Adrenal gland (tissue), 12 donors: ENCODE data around the gene IPO13. TPM values are rescaled to one million over a fixed set of nuclear protein-coding genes. Genes with fewer than 3 reads are reported as not detected.

Source experiments
- DNase-seq, 7 donors: peaks; one replicate each; pipeline ENCODE4 v3.0.0-alpha.2; 2019 to 2020
- H3K27ac ChIP-seq, 5 donors: fragments of 200-600 bp; sonication (generic) in 4 of 5; 1 replicate in 3 of 5; 2 replicates in 2 of 5; pipeline versions ENCODE4 v1.5.1 to v1.8.0; 2016 to 2020; ENCODE audit warnings: mild to moderate bottlenecking in 1 of 5
- H3K27me3 ChIP-seq: fragments of 200-600 bp; 2 replicates; pipeline ENCODE4 v1.8.0; 2021
- H3K36me3 ChIP-seq, 2 donors: fragments of 200-600 bp; replicated peaks in 1 of 2; 1 replicate in 1 of 2; 2 replicates in 1 of 2; pipeline versions ENCODE4 v1.5.1 to v1.8.0; 2018 to 2022
- H3K4me1 ChIP-seq, 2 donors: fragments of 200-600 bp; replicated peaks in 1 of 2; 1 replicate in 1 of 2; 2 replicates in 1 of 2; pipeline versions ENCODE4 v1.5.1 to v1.8.0; 2018 to 2021
- H3K4me3 ChIP-seq, 4 donors: fragments of 200-600 bp; sonication (generic) in 3 of 4; one replicate each; pipeline ENCODE4 v1.5.1; 2016 to 2018
- H3K9me3 ChIP-seq, 3 donors: fragments of 200-600 bp; sonication (generic) in 1 of 3; replicated peaks in 1 of 3; 1 replicate in 2 of 3; 2 replicates in 1 of 3; pipeline versions ENCODE4 v1.5.1 to v1.8.0; 2016 to 2021
- CTCF ChIP-seq, 6 experiments: fragments of 450-650 bp in 4 of 6; fragments of 200-600 bp in 2 of 6; sonication (generic) in 1 of 6; IDR thresholded peaks; 1 replicate in 5 of 6; 2 replicates in 1 of 6; pipeline versions ENCODE4 v1.5.1 to v1.8.0; 2016 to 2021; ENCODE audit warnings: antibody characterized with exemption in 6 of 6, mild to moderate bottlenecking in 2 of 6, moderate library complexity in 1 of 6
- POLR2A ChIP-seq, 2 donors: fragments of 450-650 bp; IDR thresholded peaks; one replicate each; pipeline ENCODE4 v1.6.1; 2017; ENCODE audit warnings: antibody characterized with exemption in 2 of 2, mild to moderate bottlenecking in 2 of 2, moderate library complexity in 1 of 2
- WGBS, 4 donors: extraction: QIAGEN DNeasy Blood & Tissue Kit in 2 of 4; methylation state at CpG; one replicate each; pipeline versions ENCODE4 v1.1.5 to v1.1.7; 2013 to 2017; 5-methylcytosine and 5-hydroxymethylcytosine counted together
- intact Hi-C, 2 donors: fragments of 100-400 bp; cut with DNase I; formaldehyde crosslinking; loops; one replicate each; pipeline versions ENCODE4 v1.14.1 to v1.15.0; 2022 to 2023
- polyA plus RNA-seq, 3 donors: library from polyadenylated mRNA; stranded (reverse); fragments of 200-250 nt in 2 of 3; fragments of 350-450 nt in 1 of 3; fragmentation: Illumina TruSeq in 1 of 3; extraction: RNeasy Lipid Tissue Mini Kit (QIAGEN cat#74804) in 1 of 3; gene quantifications; one replicate each; pipeline ENCODE4 v1.2.3, GENCODE V29; 2013 to 2014
- total RNA-seq, 9 donors: library from RNA; depleted of rRNA in 4 of 9; stranded (reverse); fragments of >200 nt in 4 of 9; fragments of 120-200 nt in 1 of 9; fragmentation: NEBNext Ultra II Directional in 1 of 9; extraction: Animal tissue kit (Norgen Biotek cat#: 25700) in 1 of 9; gene quantifications; one replicate each; pipeline versions ENCODE4 v1.1.0 to v1.2.4, GENCODE V29; 2013 to 2023
- donor health status: healthy with polysubstance abuse.
- donor health status: Bipolar disorder and iron deficiency.
- donor health status: DM: yes; HTN: yes; CAD: no.
- donor health status: DM: no; HTN: no; CAD: no.
- donor health status: DM: no; HTN: no; CAD: no.
- donor health status: DM: yes; HTN: yes; CAD: no.

Gene IPO13
- total and polyA plus RNA-seq, 12 donors, result 32.2 to 78.1 (median 37.8) TPM

GRCh38 chr1:43945674-43946235 is 995 bp upstream of the IPO13 start:
- intact Hi-C loops, result no loop called here
- peaks cover 23 to 27% of the 10 kb centered on the region in 2 donors for H3K4me1 ChIP-seq
- H3K27ac ChIP-seq, result peak overlapping the region in 4 of 5 donors; percentile 93 to 100 (median 98)
- H3K9me3 ChIP-seq, result no peaks in the 10 kb centered on the region
- H3K4me3 ChIP-seq, result peak overlapping the region in 2 of 4 donors; percentile 47 to 84
- 4 to 10% (median 5%) methylated on average over 3 of the region's 3 CpGs for WGBS, 4 donors
- peaks cover 0 to 7% of the 10 kb centered on the region in 2 donors for H3K36me3 ChIP-seq
- no peaks in the 10 kb centered on the region for H3K27me3 ChIP-seq
- TF ChIP-seq CTCF (IDR thresholded peaks at IDR 0.05) (no peak), POLR2A (IDR thresholded peaks at IDR 0.05) (no peak)
- peak in 3 of 7 donors; percentile 23 to 45 (median 41) for DNase-seq

- TF ChIP-seq CTCF (IDR thresholded peaks at IDR 0.05) (no peak), POLR2A (IDR thresholded peaks at IDR 0.05) (no peak)
- Histone ChIP-seq H3K27ac (peak overlapping the region; percentile 91 to 100 (median 97)), H3K4me1 (peaks cover 23 to 30% of the 10 kb centered on the region in 2 donors), H3K27me3 (no peaks in the 10 kb centered on the region), H3K9me3 (no peaks in the 10 kb centered on the region), H3K36me3 (peaks cover 0 to 7% of the 10 kb centered on the region in 2 donors), H3K4me3 (peak overlapping the region; percentile 47 to 84 (median 68))
- no peak for DNase-seq
- WGBS, 4 donors, result 5% methylated on average over 9 to 27 of the region's 27 CpGs; no CpG with 5 or more reads in 1 of the 4 donors
- intact Hi-C loops, result no loop called here
Observed at GRCh38 chr1:43947061-43947873, 517 bp downstream of the IPO13 start.

DNA sequence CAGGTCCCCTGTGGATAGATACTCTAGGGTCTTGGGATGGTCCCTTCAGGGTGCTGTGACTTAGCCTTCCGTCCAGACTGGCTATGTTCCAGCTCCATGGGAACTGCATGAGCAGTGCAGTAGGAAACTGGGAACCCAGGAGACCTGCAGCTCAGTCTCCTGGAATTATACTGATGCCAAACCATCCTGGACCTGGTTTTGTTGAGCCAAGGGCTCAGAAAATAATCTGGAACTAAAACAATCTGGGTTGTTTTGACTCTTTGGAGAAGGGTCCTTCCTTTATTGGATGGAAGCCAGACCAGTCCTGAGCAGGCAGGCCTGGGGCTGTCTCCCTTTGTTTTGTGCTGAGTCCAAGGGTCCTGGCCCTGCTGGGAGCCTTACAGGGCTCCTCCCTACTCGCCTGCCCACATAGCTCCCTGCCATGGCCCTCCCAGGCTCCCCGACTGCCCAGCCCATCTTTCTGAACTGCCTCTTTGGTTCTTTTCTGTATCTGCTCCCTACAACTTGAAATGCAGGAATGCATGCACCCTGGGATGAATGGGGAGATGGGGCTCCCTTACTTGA is 1.2 kb downstream of the IPO13 start:
- intact Hi-C loops, result no loop called here
- Histone ChIP-seq H3K4me1 (peaks cover 23 to 30% of the 10 kb centered on the region in 2 donors), H3K4me3 (peak overlapping the region in 2 of 4 donors; percentile 47 to 84), H3K27me3 (no peaks in the 10 kb centered on the region), H3K9me3 (no peaks in the 10 kb centered on the region), H3K27ac (no peak overlapping the region), H3K36me3 (peaks cover 0 to 7% of the 10 kb centered on the region in 2 donors)
- DNase-seq, result peak in 2 of 7 donors; percentile 27 to 30
- TF ChIP-seq POLR2A (IDR thresholded peaks at IDR 0.05) (no peak), CTCF (IDR thresholded peaks at IDR 0.05) (no peak)
- WGBS, 4 donors, result 37 to 42% (median 41%) methylated on average over 3 of the region's 3 CpGs

GRCh38 chr1:43949678-43950077 is 2.9 kb downstream of the IPO13 start:
- H3K4me1 ChIP-seq, result peaks cover 23 to 38% of the 10 kb centered on the region in 2 donors
- 89 to 100% (median 92%) methylated on average over 2 to 13 of the region's 13 CpGs for WGBS, 4 donors
- intact Hi-C loops, result no loop called here

More at GRCh38 chr1:43949678-43950077, 2.9 kb downstream of the IPO13 start:
- H3K9me3 ChIP-seq, result no peaks in the 10 kb centered on the region
- no peak overlapping the region for H3K27ac ChIP-seq
- DNase-seq, result no peak
- H3K36me3 ChIP-seq, result peaks cover 0 to 7% of the 10 kb centered on the region in 2 donors
- TF ChIP-seq POLR2A (IDR thresholded peaks at IDR 0.05), result no peak
- no peak for TF ChIP-seq CTCF (IDR thresholded peaks at IDR 0.05)
- no peak overlapping the region for H3K4me3 ChIP-seq
- H3K27me3 ChIP-seq, result no peaks in the 10 kb centered on the region
